AG08395 (cell line): ENCODE data around the gene C5orf58.
"Not testable (repeated sequence)": the region's sequence is repeated elsewhere in the genome, so short reads cannot be mapped to it uniquely, and the experiment has no call there.

Source experiments
- DNase-seq: peaks from one replicate; pipeline ENCODE4 v3.0.0; 2012; ENCODE audit warnings: mixed read lengths, low spot score

C5orf58 gene

GRCh38 chr5:170223906-170224305 is 8.9 kb upstream of the C5orf58 start:
- DNase-seq, result no peak

- peak; percentile 72 for DNase-seq
These were observed 7.3 kb upstream of the C5orf58 start for GRCh38 chr5:170225326-170226128.

GRCh38 chr5:170226129-170226615 is 6.6 kb upstream of the C5orf58 start:
- DNase-seq, result no peak

- no peak for DNase-seq
These were observed 6.1 kb upstream of the C5orf58 start for GRCh38 chr5:170226661-170227060.

- no peak for DNase-seq
These were observed 3.9 kb upstream of the C5orf58 start for GRCh38 chr5:170228762-170229435.

GRCh38 chr5:170233358-170233892 is 640 bp downstream of the C5orf58 start:
- no peak for DNase-seq

- DNase-seq, result no peak
These were observed 3.4 kb downstream of the C5orf58 start for GRCh38 chr5:170235876-170236864.

GRCh38 chr5:170238456-170239196 is 5.8 kb downstream of the C5orf58 start:
- DNase-seq, result no peak

- DNase-seq, result not testable (repeated sequence)
These were observed 12.7 kb downstream of the C5orf58 start for GRCh38 chr5:170245436-170245835.

- no peak for DNase-seq
These were observed 13.5 kb downstream of the C5orf58 start for GRCh38 chr5:170246126-170246870.

GRCh38 chr5:170247363-170247762 is 14.6 kb downstream of the C5orf58 start:
- DNase-seq, result no peak

- no peak for DNase-seq
These were observed 15.6 kb downstream of the C5orf58 start for GRCh38 chr5:170248172-170248930.

GRCh38 chr5:170248931-170249227 is 16.1 kb downstream of the C5orf58 start:
- DNase-seq, result not testable (repeated sequence)

- DNase-seq, result no peak
These were observed 16.6 kb downstream of the C5orf58 start for GRCh38 chr5:170249355-170249754.

GRCh38 chr5:170250810-170251317 is 18.1 kb downstream of the C5orf58 start:
- no peak for DNase-seq

- DNase-seq, result no peak
These were observed 18.7 kb downstream of the C5orf58 start for GRCh38 chr5:170251462-170251861.

- DNase-seq, result no peak
These were observed 19.3 kb downstream of the C5orf58 start for GRCh38 chr5:170252109-170252508.

GRCh38 chr5:170252720-170253350 is 20.1 kb downstream of the C5orf58 start:
- no peak for DNase-seq

GRCh38 chr5:170254056-170254455 is 21.3 kb downstream of the C5orf58 start:
- no peak for DNase-seq
